Liver (tissue), 9 donors: Measurements from ENCODE around the gene GRIK1. TPM values are rescaled to one million over a fixed set of nuclear protein-coding genes. Genes with fewer than 3 reads are reported as not detected.

Source experiments
- DNase-seq: peaks from one replicate; pipeline ENCODE4 v3.0.0-alpha.2; 2017; ENCODE audit warnings: low spot score
- H3K27ac ChIP-seq, 2 donors: one replicate each; pipeline ENCODE4 v1.7.0; 2013; ENCODE audit warnings: inconsistent platforms in 2 of 2, low read length in 2 of 2, control low read depth in 1 of 2, low read depth in 1 of 2, mild to moderate bottlenecking in 1 of 2
- H3K27me3 ChIP-seq, 4 donors: one replicate each; pipeline versions ENCODE4 v1.6.1 to v1.7.0; 2013; ENCODE audit warnings: low read length in 3 of 4, inconsistent platforms in 1 of 4, mild to moderate bottlenecking in 1 of 4, moderate library complexity in 1 of 4; ENCODE audit not compliant: control insufficient read depth in 4 of 4, insufficient read depth in 4 of 4
- H3K36me3 ChIP-seq, 4 donors: one replicate each; pipeline versions ENCODE4 v1.6.1 to v1.7.0; 2013; ENCODE audit warnings: low read length in 3 of 4, mild to moderate bottlenecking in 3 of 4, low read depth in 1 of 4, moderate library complexity in 1 of 4; ENCODE audit not compliant: control insufficient read depth in 4 of 4, insufficient read depth in 3 of 4
- H3K4me1 ChIP-seq, 4 donors: one replicate each; pipeline versions ENCODE4 v1.6.1 to v1.7.0; 2013; ENCODE audit warnings: low read length in 3 of 4, mild to moderate bottlenecking in 3 of 4, moderate library complexity in 1 of 4; ENCODE audit not compliant: control insufficient read depth in 4 of 4, insufficient read depth in 4 of 4
- H3K4me3 ChIP-seq, 3 donors: one replicate each; pipeline versions ENCODE4 v1.6.1 to v1.7.0; 2013; ENCODE audit warnings: low read length in 3 of 3, control low read depth in 1 of 3, low read depth in 1 of 3, mild to moderate bottlenecking in 1 of 3
- H3K9ac ChIP-seq, 2 donors: one replicate each; pipeline ENCODE4 v1.7.0; 2013; ENCODE audit warnings: low read length in 2 of 2, mild to moderate bottlenecking in 2 of 2, moderate library complexity in 2 of 2, control low read depth in 1 of 2, low read depth in 1 of 2
- H3K9me3 ChIP-seq, 4 donors: one replicate each; pipeline versions ENCODE4 v1.6.1 to v1.7.0; 2013; ENCODE audit warnings: low read length in 3 of 4; ENCODE audit not compliant: control insufficient read depth in 4 of 4
- CTCF ChIP-seq: fragments of 150-350 bp; IDR thresholded peaks from 2 replicates; pipeline ENCODE4 v1.5.1; 2017; ENCODE audit warnings: improper control_type of control experiment, low read depth, low read length; ENCODE audit not compliant: missing input control
- EGR1 ChIP-seq, 2 donors: IDR thresholded peaks; 2 replicates each; pipeline ENCODE4 v1.6.1; 2016 to 2018; ENCODE audit warnings: antibody characterized with exemption in 2 of 2, low read depth in 2 of 2
- FOXA1 ChIP-seq: IDR thresholded peaks from 2 replicates; pipeline ENCODE4 v1.6.1; 2016; ENCODE audit warnings: antibody characterized with exemption
- FOXA2 ChIP-seq: IDR thresholded peaks from 2 replicates; pipeline ENCODE4 v1.6.1; 2016; ENCODE audit warnings: antibody characterized with exemption
- GABPA ChIP-seq, 2 donors: IDR thresholded peaks in 1 of 2; conservative IDR thresholded peaks in 1 of 2; 2 replicates each; pipeline ENCODE4 v1.6.1; 2016; ENCODE audit warnings: antibody characterized with exemption in 2 of 2, mild to moderate bottlenecking in 1 of 2, moderate library complexity in 1 of 2
- HNF4A ChIP-seq, 2 donors: conservative IDR thresholded peaks; 2 replicates each; pipeline ENCODE4 v1.6.1; 2016; ENCODE audit warnings: antibody characterized with exemption in 2 of 2, mild to moderate bottlenecking in 2 of 2
- HNF4G ChIP-seq: IDR thresholded peaks from 2 replicates; pipeline ENCODE4 v1.6.1; 2016; ENCODE audit warnings: antibody characterized with exemption
- JUND ChIP-seq, 2 donors: IDR thresholded peaks; 2 replicates each; pipeline ENCODE4 v1.6.1; 2016; ENCODE audit warnings: antibody characterized with exemption in 2 of 2
- MAX ChIP-seq: IDR thresholded peaks from 2 replicates; pipeline ENCODE4 v1.6.1; 2016; ENCODE audit warnings: antibody characterized with exemption
- RAD21 ChIP-seq, 2 donors: IDR thresholded peaks; 2 replicates each; pipeline ENCODE4 v1.6.1; 2016; ENCODE audit warnings: antibody characterized with exemption in 2 of 2, mild to moderate bottlenecking in 2 of 2
- REST ChIP-seq: IDR thresholded peaks from 2 replicates; pipeline ENCODE4 v1.6.1; 2016; ENCODE audit warnings: antibody characterized with exemption, mild to moderate bottlenecking
- SP1 ChIP-seq: IDR thresholded peaks from 2 replicates; pipeline ENCODE4 v1.6.1; 2018; ENCODE audit warnings: antibody characterized with exemption, mild to moderate bottlenecking
- TAF1 ChIP-seq: conservative IDR thresholded peaks from 2 replicates; pipeline ENCODE4 v1.6.1; 2016; ENCODE audit warnings: antibody characterized with exemption, mild to moderate bottlenecking
- YY1 ChIP-seq: IDR thresholded peaks from 2 replicates; pipeline ENCODE4 v1.6.1; 2016; ENCODE audit warnings: antibody characterized with exemption, mild to moderate bottlenecking
- ZBTB33 ChIP-seq: IDR thresholded peaks from 2 replicates; pipeline ENCODE4 v1.6.1; 2016; ENCODE audit warnings: antibody characterized with exemption
- WGBS: extraction: QIAGEN DNeasy Blood & Tissue Kit; methylation state at CpG from one replicate; pipeline ENCODE4 v1.1.7; 2013; 5-methylcytosine and 5-hydroxymethylcytosine counted together
- polyA plus RNA-seq, 2 donors: library from polyadenylated mRNA; stranded (reverse) in 1 of 2; unstranded in 1 of 2; fragments of 200-250 nt in 1 of 2; fragments of >200 nt in 1 of 2; fragmentation: Nextera tagmentation in 1 of 2; extraction: Ambion mirVana in 1 of 2; gene quantifications; one replicate each; pipeline versions ENCODE4 v1.2.1 to v1.2.3, GENCODE V29; 2013 to 2015
- total RNA-seq, 2 donors: library from RNA; depleted of rRNA; stranded (reverse); fragments of >200 nt; gene quantifications; one replicate each; pipeline ENCODE4 v1.2.3, GENCODE V29; 2014
- donor health status: healthy.
- donor health status: healthy.
- donor health status: healthy.
- donor health status: healthy.
- donor health status: healthy.

Gene GRIK1
- total and polyA plus RNA-seq, 4 donors, result 0.02 to 0.14 (median 0.05) TPM; not detected in 1

- Histone ChIP-seq H3K27ac (no peak overlapping the region), H3K9me3 (no peaks in the 10 kb centered on the region), H3K4me1 (no peaks in the 10 kb centered on the region), H3K4me3 (no peak overlapping the region), H3K27me3 (peaks cover 0 to 3% (median 0%) of the 10 kb centered on the region in 4 donors), H3K9ac (no peak overlapping the region), H3K36me3 (no peaks in the 10 kb centered on the region)
- WGBS, result 62% methylated on average over 4 of the region's 4 CpGs
- TF ChIP-seq GABPA (IDR thresholded peaks at IDR 0.05 in 1 of 2, conservative IDR thresholded peaks at IDR 0.05 in 1 of 2), result no peak
- no peak for TF ChIP-seq CTCF
- no peak for TF ChIP-seq MAX
- no peak for TF ChIP-seq TAF1
- TF ChIP-seq HNF4G, result no peak
- TF ChIP-seq SP1, result no peak
- no peak for TF ChIP-seq FOXA2
- no peak for TF ChIP-seq REST
- no peak for TF ChIP-seq YY1
- no peak for TF ChIP-seq EGR1 (IDR thresholded peaks at IDR 0.05; ENCODE audit: low read depth in 2 of 2)
- no peak for DNase-seq
These were observed 13.3 kb upstream of the GRIK1 start for GRCh38 chr21:29953072-29953471.

- Histone ChIP-seq H3K9ac (no peak overlapping the region), H3K27me3 (peaks cover 0 to 3% (median 0%) of the 10 kb centered on the region in 4 donors), H3K4me3 (no peak overlapping the region), H3K36me3 (no peaks in the 10 kb centered on the region), H3K4me1 (no peaks in the 10 kb centered on the region), H3K9me3 (no peaks in the 10 kb centered on the region), H3K27ac (no peak overlapping the region)
- no peak for DNase-seq
- TF ChIP-seq MAX (no peak), EGR1 (IDR thresholded peaks at IDR 0.05; ENCODE audit: low read depth in 2 of 2) (no peak), TAF1 (no peak), HNF4A (conservative IDR thresholded peaks at IDR 0.05) (no peak), REST (no peak), RAD21 (IDR thresholded peaks at IDR 0.05) (no peak), JUND (IDR thresholded peaks at IDR 0.05) (no peak), ZBTB33 (no peak), SP1 (no peak), FOXA1 (no peak)
These were observed 12.1 kb upstream of the GRIK1 start for GRCh38 chr21:29951911-29952310.
